GF-D8 (cell line): ENCODE data around the gene CHI3L1.

Experiments used
- DNase-seq: peaks from one replicate; lab custom pipeline; 2025; lab: John Stamatoyannopoulos, UW

The CHI3L1 gene

GRCh38 chr1:203168991-203169390 is 17.5 kb downstream of the CHI3L1 start:
- DNase-seq, result no peak

- no peak for DNase-seq
Measured at GRCh38 chr1:203168256-203168786, 18.2 kb downstream of the CHI3L1 start.

- no peak for DNase-seq
Measured at GRCh38 chr1:203167913-203168200, 18.6 kb downstream of the CHI3L1 start.

GRCh38 chr1:203167026-203167912 is 19.2 kb downstream of the CHI3L1 start:
- no peak for DNase-seq

GRCh38 chr1:203166192-203166940 is 20.1 kb downstream of the CHI3L1 start:
- no peak for DNase-seq

GRCh38 chr1:203165800-203166161 is 20.7 kb downstream of the CHI3L1 start:
- no peak for DNase-seq

- DNase-seq, result no peak
Measured at GRCh38 chr1:203165101-203165799, 21.3 kb downstream of the CHI3L1 start.

GRCh38 chr1:203163891-203164635 is 22.4 kb downstream of the CHI3L1 start:
- no peak for DNase-seq

- no peak for DNase-seq
Measured at GRCh38 chr1:203162403-203162802, 24.1 kb downstream of the CHI3L1 start.

- no peak for DNase-seq
Measured at GRCh38 chr1:203161703-203162102, 24.8 kb downstream of the CHI3L1 start.

- DNase-seq, result no peak
Measured at GRCh38 chr1:203161175-203161574, 25.3 kb downstream of the CHI3L1 start.

- DNase-seq, result no peak
Measured at GRCh38 chr1:203159844-203160243, 26.7 kb downstream of the CHI3L1 start.

- no peak for DNase-seq
Measured at GRCh38 chr1:203158960-203159665, 27.4 kb downstream of the CHI3L1 start.

GRCh38 chr1:203158423-203158822 is 28.1 kb downstream of the CHI3L1 start:
- DNase-seq, result no peak

- no peak for DNase-seq
Measured at GRCh38 chr1:203156280-203156679, 30.2 kb downstream of the CHI3L1 start.

- DNase-seq, result no peak
Measured at GRCh38 chr1:203153989-203154821, 32.3 kb downstream of the CHI3L1 start.

- DNase-seq, result no peak
Measured at GRCh38 chr1:203153051-203153988, 33.2 kb downstream of the CHI3L1 start.

GRCh38 chr1:203152158-203153034 is 34.1 kb downstream of the CHI3L1 start:
- no peak for DNase-seq
